IPS-18c (cell line): Measurements from ENCODE around the gene PRRC2B.
"Not testable (repeated sequence)": the region's sequence is repeated elsewhere in the genome, so short reads cannot be mapped to it uniquely, and the experiment has no call there.

ENCODE experiments used
- H3K4me3 ChIP-seq: 2 replicates; pipeline ENCODE4 v1.7.0; 2013; ENCODE audit warnings: low read depth, mild to moderate bottlenecking, low read length, moderate library complexity; ENCODE audit not compliant: insufficient read depth
- H3K9me3 ChIP-seq: one replicate; pipeline ENCODE4 v1.6.1; 2013; ENCODE audit warnings: mild to moderate bottlenecking, low read length, moderate library complexity; ENCODE audit not compliant: control insufficient read depth, insufficient read depth

Gene PRRC2B

GRCh38 chr9:131472085-131472484 lies 78.2 kb downstream of the PRRC2B start:
- not testable (repeated sequence) for H3K9me3 ChIP-seq, H3K4me3 ChIP-seq

- Histone ChIP-seq H3K9me3 (no peaks in the 10 kb centered on the region), H3K4me3 (no peak overlapping the region)
These were observed 79.5 kb downstream of the PRRC2B start for GRCh38 chr9:131473198-131473885.

GRCh38 chr9:131473891-131474290 lies 80.0 kb downstream of the PRRC2B start:
- no peaks in the 10 kb centered on the region for H3K9me3 ChIP-seq
- H3K4me3 ChIP-seq = no peak overlapping the region

- no peaks in the 10 kb centered on the region for H3K9me3 ChIP-seq
- no peak overlapping the region for H3K4me3 ChIP-seq
These were observed 80.8 kb downstream of the PRRC2B start for GRCh38 chr9:131474711-131475110.

- Histone ChIP-seq H3K9me3 (no peaks in the 10 kb centered on the region), H3K4me3 (no peak overlapping the region)
These were observed 81.4 kb downstream of the PRRC2B start for GRCh38 chr9:131475111-131475955.

- Histone ChIP-seq H3K9me3 (no peaks in the 10 kb centered on the region), H3K4me3 (no peak overlapping the region)
These were observed 82.3 kb downstream of the PRRC2B start for GRCh38 chr9:131475956-131476776.

GRCh38 chr9:131476777-131477345 lies 83.0 kb downstream of the PRRC2B start:
- Histone ChIP-seq H3K9me3 (no peaks in the 10 kb centered on the region), H3K4me3 (no peak overlapping the region)

GRCh38 chr9:131477367-131477766 lies 83.5 kb downstream of the PRRC2B start:
- Histone ChIP-seq H3K9me3 (no peaks in the 10 kb centered on the region), H3K4me3 (no peak overlapping the region)

- Histone ChIP-seq H3K4me3 (no peak overlapping the region), H3K9me3 (no peaks in the 10 kb centered on the region)
These were observed 84.0 kb downstream of the PRRC2B start for GRCh38 chr9:131477816-131478419.

GRCh38 chr9:131478421-131478868 lies 84.6 kb downstream of the PRRC2B start:
- Histone ChIP-seq H3K9me3 (no peaks in the 10 kb centered on the region), H3K4me3 (no peak overlapping the region)

GRCh38 chr9:131478911-131479310 lies 85.0 kb downstream of the PRRC2B start:
- Histone ChIP-seq H3K4me3 (no peak overlapping the region), H3K9me3 (no peaks in the 10 kb centered on the region)

GRCh38 chr9:131480258-131480657 lies 86.4 kb downstream of the PRRC2B start:
- Histone ChIP-seq H3K9me3 (no peaks in the 10 kb centered on the region), H3K4me3 (no peak overlapping the region)

- no peaks in the 10 kb centered on the region for H3K9me3 ChIP-seq
These were observed 87.8 kb downstream of the PRRC2B start for GRCh38 chr9:131481441-131482342.

GRCh38 chr9:131482343-131483006 lies 88.6 kb downstream of the PRRC2B start:
- no peak overlapping the region for H3K4me3 ChIP-seq
- H3K9me3 ChIP-seq = no peaks in the 10 kb centered on the region

More at GRCh38 chr9:131481441-131482342, 87.8 kb downstream of the PRRC2B start:
- no peak overlapping the region for H3K4me3 ChIP-seq

- H3K4me3 ChIP-seq = no peak overlapping the region
These were observed 89.6 kb downstream of the PRRC2B start for GRCh38 chr9:131483319-131484050.

More at GRCh38 chr9:131483319-131484050, 89.6 kb downstream of the PRRC2B start:
- H3K9me3 ChIP-seq = no peaks in the 10 kb centered on the region
